ENCODE measurements around the gene ZNF562. TPM values are rescaled to one million over a fixed set of nuclear protein-coding genes. Genes with fewer than 3 reads are reported as not detected.
"Not testable (repeated sequence)": the region's sequence is repeated elsewhere in the genome, so short reads cannot be mapped to it uniquely, and the experiment has no call there.

The ZNF562 gene
- total RNA-seq (2014; rRNA removed; shearing (Covaris generic)) = 14.2 and 27.3 TPM in 2 replicates

DNA sequence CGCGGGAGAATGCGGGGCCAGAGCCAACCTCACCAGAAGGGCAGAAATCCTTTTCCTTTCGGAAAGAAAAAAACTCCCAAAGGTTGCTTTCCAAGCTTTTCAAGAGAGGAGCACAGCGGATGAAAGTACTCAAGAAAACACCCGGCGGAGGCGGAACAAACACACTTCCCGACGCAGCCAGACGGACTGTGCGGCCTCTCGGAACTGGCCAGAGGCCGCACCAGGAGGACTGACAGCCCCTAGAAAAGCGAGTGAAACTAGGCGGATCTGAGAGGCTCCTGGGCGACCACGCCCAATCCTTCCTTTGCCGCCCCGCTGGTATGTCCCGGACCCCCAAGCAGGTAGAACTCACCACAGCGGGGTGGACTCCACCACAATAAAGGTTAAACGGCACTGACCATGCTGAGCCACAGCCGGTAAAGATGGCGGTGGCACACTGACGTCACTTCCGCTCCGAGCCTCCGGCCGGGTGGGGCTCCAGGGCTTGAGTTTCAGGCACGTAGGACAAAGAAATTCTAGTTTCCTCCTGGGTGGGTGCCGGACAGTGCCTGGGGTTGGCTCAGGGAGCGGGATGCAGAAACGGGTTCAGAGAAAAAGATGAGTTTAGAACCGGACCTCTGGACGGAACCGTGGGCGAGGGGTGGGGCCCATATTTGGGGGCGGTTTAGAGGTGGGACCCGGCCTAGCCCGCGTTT lies at the start of gene ZNF562:
TSS of gene ZNF562 (minus strand) at position 438 of the 695 bp plus-strand sequence. CDS start 14,356 bp downstream, outside the sequence.
- peak; percentile 86 for DNase-seq (ENCODE audit: low spot score)

DNA sequence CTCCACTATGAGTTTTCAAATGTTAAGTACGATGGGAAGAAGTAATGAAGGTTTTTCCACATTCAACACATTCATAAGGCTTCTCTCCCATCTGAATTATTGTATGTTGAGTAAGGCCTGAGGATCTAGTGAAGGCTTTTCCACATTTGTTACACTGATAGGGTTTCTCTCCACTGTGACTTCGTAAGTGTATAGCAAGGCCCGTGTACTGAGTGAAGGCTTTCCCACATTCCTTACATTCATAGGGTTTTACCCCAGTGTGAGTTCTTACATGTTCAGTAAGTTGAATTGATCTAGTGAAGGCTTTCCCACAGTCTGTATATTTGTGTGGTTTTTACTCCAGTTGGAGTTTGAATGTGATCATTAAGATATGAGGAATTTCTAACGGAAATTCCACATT lies 49.3 kb upstream of the ZNF562 start:
- DNase-seq (ENCODE audit: low spot score) = no peak

DNA sequence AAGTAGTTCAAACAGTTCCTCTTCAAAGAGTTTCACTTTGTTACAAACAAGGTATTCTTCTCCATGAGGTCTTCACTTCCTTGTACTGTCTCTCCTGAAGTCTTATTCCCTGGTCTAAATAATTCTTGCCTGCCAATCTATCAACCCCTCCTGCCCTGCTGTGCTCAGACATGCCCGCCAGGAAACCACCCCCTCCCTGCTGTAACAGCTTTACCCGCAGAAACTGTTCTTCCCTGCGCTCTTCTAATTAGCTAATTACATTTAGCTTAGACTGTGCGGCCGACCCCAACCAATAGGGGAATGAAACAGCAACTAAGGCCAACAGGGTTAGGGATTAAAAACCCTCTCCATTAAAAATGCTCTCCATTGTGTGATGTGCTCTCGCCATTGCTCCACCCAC lies 47.0 kb upstream of the ZNF562 start:
- DNase-seq (ENCODE audit: low spot score) = no peak

DNA sequence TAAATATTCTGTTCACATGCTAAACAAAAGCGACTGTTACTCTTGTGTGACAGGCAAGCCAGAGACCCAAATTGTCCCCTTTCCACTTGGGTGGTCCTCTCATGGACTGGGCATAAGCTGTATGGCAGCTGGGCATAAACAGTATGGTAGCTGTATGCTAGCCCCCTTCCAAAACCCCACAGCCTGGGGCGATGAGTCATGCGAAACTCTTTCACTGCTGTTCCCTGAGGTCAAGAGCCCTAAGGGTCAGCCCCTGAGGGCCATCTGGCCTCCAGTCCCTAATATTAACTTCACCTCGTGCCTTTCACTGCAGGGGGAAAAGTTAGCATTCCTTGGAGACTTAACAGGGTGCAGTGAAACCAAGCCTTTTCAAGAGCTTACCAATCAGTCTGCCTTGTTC lies 45.6 kb upstream of the ZNF562 start:
- DNase-seq (ENCODE audit: low spot score) = no peak

DNA sequence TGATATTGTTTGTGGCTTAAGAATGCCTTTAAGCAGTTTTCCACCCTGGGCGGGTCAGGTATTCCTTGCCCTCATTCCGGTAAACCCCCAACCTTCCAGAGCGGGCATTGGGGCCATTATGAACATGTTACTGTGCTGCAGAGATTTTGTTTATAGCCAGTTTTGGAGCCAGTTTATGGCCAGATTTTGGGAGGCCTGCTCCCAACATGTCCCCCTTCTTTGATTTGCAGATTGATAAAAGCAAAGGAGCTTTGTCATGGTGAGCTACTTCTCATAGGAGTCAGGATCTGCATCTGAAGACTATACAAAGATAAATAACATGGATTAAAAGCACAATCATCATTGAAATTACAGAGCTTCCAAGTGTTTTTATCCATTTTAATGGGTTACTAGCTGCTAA lies 36.9 kb upstream of the ZNF562 start:
- DNase-seq (ENCODE audit: low spot score) = no peak

DNA sequence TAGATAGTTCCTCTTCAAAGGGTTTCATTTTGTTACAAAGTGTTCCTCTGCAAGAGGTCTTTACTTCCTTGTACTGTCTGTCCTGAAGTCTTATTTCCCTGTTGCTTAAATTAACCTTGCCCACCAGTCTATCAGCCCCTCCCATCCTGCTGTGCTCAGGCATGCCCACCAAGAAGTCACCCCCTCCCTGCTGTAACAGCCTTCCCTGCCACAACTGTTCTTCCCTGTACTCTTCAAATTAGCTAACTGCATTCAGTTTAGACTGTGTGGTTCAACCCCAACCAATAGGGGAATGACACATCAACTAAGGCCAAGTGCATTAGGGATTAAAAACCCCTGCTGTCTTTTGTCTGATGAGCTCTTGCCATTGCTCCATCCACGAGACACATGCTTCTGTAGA lies 34.4 kb upstream of the ZNF562 start:
- DNase-seq (ENCODE audit: low spot score) = no peak

DNA sequence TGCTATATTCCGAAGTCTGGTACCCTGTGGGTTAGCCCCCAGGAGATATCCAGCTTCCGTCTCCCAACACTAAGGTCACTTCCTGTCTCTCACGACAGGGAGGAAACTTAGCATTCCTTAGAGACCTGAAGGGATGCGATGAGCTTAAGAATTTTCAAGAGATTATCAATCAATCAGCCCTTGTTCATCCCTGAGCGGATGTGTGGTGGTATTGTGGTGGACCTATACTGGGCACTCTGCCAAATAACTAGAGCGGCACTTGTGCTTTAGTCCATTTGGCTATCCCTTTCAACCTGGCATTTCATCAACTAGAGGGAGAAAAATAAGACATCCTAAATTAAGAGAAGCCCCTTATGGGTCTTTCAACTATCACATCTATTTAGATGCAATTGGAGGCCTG lies 30.9 kb upstream of the ZNF562 start:
- no peak for DNase-seq (ENCODE audit: low spot score)

DNA sequence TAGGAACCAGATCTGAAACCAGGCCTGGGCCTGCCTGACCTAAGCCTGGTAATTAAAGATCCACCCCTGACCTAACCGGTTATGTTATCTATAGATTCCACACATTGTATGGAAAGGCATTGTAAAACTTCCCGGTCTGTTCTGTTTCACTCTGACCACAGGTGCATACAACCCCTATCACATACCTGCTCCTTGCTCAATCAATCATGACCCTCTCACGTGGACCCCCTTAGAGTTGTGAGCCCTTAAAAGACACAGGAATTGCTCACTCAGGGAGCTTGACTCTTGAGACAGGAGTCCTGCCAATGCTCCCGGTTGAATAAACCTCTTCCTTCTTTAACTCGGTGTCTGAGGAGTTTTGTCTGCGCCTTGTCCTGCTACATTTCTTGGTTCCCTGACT lies 27.3 kb upstream of the ZNF562 start:
- DNase-seq (ENCODE audit: low spot score) = peak; percentile 2

DNA sequence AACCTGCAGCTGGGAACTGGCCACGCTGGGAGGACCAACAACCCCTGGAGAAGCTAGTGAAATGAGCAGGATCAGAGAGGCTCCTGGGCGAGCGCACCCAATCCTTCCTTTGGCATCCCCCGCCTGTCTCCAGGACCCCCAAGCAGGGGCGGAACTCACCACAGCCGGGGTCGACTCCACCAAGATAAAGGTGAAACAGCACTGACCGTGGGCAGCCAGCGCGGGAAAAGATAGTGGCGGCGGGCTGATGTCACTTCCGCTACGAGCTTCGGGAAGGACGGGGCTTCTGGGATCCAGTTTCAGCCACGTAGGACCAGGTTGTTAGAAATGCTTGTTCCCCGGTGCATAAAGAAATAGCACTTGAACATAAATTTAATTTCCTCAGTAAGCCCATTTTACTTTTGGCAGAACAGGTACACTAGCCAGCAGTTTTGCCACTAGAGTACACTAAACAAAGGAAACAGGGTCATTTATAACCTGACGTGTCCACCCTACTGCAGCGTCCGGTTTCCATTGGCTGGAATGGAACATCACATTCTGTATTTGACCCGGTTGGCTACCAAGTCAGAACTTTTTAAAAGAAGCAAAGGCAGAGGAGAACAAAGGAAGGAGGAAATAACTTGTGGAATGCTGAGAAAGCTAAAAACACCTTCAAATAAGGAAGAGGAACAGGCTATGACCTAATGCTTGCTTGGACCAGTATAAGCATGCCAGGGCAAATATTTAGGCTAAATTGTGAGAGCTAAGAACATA lies 25.5 kb upstream of the ZNF562 start:
- no peak for DNase-seq (ENCODE audit: low spot score)

DNA sequence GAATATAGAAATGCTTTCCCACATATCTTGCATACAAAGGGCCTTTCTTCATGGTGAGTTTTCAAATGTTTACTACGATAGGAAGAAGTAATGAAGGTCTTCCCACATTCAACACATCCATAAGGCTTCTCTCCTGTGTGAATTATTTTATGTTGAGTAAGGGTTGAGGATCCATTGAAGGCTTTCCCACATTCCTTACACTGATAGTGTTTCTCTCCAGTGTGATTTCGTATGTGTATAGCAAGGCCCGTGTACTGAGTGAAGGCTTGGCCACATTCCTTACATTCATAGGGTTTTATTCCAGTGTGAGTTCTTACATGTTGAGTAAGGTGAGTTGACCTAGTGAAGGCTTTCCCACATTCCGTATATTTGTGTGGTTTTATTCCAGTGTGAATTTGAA lies 15.4 kb upstream of the ZNF562 start:
- DNase-seq (ENCODE audit: low spot score) = not testable (repeated sequence)

DNA sequence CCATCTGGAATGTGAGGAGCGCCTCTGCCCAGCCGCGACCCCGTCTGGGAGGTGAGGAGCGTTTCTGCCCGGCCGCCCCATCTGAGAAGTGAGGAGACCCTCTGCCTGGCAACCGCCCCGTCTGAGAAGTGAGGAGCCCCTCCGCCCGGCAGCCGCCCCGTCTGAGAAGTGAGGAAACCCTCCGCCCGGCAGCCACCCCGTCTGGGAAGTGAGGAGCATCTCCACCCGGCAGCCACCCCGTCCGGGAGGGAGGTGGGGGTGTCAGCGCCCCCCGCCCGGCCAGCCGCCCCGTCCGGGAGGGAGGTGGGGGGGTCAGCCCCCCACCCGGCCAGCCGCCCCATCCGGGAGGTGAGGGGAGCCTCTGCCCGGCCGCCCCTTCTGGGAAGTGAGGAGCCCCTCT lies 5.1 kb upstream of the ZNF562 start:
- not testable (repeated sequence) for DNase-seq (ENCODE audit: low spot score)

DNA sequence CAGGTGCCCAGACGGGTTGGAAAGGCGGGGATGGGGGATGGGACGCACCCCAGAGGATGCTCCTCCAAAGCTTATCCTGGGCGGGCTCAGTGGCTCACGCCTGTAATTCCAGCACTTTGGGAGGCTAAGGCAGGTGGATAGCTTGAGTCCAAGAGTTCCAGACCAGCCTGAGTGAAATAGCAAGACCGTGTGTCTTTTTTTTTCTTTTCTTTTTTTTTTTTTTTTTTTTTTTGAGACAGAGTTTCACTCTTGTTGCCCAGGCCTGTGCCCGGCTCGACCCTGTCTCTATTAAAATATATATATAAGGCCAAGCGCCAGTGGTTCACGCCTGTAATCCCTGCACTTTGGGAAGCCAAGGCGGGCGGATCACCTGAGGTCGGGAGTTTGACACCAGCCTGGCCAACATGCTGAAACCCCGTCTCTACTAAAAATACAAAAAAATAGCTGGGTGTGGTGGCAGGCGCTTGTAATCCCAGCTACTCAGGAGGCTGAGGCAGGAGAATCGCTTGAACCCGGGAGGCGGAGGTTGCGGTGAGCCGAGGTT lies 530 bp upstream of the ZNF562 start:
- not testable (repeated sequence) for DNase-seq (ENCODE audit: low spot score)

DNA sequence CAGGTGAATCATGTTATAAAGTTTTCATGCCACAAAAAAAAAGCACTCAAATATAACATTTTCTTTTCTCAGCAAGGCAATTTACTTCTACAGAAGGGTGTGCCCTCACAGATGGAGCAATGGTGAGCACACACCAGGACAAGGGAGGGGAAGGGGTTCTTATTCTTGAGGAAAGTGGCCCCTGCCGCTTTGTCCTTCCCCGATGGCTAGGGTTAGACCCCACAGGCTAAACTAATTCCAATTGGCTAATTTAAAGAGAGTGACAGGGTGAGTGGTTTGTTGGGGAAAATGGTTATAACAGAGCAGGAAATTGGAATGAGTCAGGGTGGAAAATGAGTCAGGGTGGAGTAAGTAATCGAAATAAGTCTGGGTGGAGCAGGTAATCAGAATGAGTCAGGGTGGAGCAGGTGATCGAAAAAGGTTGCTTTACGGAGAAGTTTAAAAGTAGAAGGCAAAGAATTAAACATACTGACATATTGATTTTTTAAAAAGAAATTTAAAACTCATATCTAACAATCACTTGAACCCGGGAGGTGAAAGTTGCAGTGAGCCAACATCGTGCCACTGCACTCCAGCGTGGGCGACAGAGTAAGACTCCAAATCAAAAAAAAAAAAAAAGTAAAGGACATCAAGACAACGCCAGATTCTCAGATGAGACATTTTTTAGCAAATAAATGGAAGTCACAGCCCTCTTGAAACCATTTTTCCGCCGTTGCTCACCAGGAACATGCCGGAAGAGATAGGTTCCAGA lies 813 bp downstream of the ZNF562 start:
- peak; percentile 20 for DNase-seq (ENCODE audit: low spot score)

DNA sequence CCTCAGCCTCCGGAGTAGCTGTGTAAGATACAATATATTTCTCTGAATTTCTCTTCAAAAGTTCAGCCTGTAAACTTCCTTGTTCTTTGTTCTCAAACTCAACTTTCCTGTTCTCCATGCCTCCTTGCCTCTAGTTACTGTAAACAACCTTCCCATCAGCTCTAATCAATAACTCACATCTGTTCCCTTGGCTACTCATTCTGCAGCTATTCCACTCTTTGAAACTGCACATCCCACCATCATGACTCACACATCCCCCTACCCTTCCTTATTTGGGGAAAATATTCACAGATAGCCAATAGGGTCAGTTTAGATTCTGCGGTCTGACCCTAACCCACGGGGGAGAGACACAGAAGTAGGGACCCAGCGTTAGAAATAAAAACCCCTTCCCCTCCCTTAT lies 2.0 kb downstream of the ZNF562 start:
- no peak for DNase-seq (ENCODE audit: low spot score)

DNA sequence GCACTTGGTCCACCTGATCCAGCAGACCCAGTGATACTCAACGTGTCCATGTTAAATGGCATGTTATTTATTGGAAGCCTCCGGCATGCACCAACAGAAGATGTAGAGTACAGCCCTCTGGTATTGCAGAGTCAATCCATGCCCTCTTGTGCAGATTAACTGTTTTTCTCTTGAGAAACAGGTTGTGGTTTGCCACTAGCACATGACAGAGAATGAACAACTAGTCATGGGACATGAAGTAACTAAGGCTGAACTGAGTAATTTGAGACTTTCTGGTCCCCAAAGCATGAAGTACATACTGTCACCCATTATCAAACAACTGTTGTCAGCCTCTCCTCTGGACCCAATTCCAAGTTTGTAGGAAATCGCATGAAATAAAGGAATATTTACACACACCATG lies 3.2 kb downstream of the ZNF562 start:
- DNase-seq (ENCODE audit: low spot score) = no peak

DNA sequence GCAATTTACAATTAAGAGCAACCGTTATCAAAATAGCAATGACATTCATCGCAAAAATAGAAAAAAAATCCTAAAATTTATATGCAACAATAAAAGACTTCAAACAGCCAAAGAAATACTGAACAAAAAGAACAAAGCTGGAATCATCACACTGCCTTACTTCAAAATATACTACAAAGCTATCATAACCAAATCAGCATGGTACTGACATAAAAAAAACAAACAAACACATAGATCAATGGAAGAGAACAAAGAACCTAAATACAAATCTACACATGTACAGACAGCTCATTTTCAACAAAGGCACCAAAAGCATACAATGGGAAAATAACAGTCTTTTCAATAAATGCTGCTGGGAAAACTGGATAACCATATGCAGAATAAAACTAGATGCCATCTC lies 6.4 kb downstream of the ZNF562 start:
- DNase-seq (ENCODE audit: low spot score) = no peak

DNA sequence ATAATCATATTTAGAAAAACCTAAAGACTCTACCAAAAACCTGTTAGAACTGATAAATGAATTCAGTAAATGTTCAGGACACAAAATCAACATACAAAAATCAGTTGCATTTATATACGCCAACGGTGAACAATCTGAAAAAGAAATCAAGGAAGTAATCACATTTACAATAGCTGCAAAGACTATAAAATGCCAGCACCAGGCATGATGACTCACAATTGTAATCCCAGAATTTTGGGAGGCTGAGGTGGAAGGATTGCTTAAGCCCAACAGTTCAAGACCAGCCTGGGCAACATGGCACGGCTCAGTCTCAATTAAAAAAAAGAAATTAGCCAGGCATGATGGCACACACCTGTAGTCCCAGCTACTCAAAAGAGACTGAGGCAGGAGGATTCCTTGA lies 7.0 kb downstream of the ZNF562 start:
- DNase-seq (ENCODE audit: low spot score) = no peak

DNA sequence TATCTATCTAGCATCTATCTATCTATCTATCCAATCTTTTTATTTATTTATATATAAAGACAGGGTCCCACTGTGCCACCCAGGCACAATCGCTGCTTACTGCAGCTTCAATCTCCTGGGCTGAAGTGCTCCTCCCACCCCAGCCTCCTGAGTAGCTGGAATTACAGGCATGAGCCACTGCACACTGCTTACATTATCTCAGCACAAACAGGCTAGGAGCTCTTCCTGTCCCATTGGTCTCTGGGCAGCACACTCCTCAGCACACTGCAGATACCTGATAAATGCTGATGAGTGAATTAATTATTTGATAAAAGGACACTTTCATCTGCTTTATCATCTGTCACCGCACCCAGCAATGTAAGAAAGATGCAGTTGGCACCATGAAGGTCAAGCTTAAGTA lies 16.1 kb downstream of the ZNF562 start:
- DNase-seq (ENCODE audit: low spot score) = no peak

DNA sequence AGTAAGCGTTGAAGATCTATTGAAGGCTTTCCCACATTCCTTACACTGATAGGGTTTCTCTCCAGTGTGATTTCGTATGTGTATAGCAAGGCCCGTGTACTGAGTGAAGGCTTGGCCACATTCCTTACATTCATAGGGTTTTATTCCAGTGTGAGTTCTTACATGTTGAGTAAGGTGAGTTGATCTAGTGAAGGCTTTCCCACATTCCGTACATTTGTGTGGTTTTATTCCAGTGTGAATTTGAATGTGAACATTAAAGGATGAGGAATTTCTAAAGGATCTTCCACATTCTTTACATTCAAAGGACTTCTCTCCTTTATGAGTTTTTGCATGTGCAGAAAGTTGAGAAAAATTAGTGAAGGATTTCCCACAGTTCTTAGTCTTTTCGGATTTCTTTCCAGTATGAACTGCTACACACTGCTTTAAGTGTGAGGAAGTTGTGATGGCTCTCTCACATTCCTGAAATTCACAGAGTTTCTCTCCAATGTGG lies 21.8 kb downstream of the ZNF562 start:
- DNase-seq (ENCODE audit: low spot score) = not testable (repeated sequence)

DNA sequence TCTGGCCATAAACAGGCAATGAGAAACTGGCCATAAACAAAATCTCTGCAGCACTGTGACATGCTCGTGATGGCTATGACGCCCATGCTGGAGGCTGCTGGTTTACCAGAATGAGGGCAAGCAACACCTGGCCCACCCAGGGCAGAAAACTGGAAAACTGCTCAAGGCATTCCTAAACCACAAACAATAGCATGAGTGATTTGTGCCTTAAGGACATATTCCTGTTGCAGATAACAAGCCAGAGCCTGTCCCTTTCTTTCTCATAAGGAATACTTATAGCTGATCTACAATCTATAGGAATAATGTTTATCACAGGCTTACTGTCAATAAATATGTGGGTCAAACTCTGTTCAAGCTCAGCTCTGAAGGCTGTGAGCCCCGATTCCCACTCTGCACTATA lies 23.4 kb downstream of the ZNF562 start:
- not testable (repeated sequence) for DNase-seq (ENCODE audit: low spot score)

DNA sequence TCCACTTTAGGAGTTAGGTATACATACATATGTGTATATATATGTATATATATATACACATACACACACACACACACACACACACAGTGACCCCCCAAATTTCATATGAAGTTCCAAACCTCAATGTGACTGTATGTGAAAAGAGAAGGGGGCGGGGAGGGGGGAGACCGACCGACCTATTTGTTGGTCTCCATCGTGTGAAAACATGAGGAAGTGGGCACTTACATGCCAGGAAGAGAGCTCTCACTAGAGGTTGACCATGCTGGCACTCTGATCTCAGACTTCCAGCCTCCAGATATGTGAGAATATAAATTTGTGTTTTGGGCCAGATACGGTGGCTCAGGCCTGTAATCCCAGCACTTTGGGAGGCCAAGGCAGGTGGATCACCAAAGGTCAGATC lies 24.6 kb downstream of the ZNF562 start:
- DNase-seq (ENCODE audit: low spot score) = no peak

DNA sequence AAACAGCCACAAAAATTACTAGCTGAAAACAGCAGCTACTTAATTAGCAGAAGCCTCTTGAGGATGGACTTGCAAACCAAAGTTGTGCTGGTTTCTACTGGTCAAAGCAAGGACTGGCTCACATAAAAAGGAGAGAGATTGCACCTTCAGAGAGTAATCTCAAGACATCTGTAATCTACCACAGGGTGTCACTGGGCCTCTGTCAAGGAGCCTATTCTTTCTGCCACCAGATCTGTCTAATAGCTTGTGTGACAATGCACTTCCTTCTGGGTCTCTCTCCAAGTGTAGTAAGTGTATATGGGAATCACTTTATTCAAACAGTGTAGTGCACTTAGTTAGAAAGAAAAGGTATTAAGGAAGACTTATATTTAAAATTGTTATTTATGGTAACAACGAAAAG lies 29.4 kb downstream of the ZNF562 start:
- peak; percentile 6 for DNase-seq (ENCODE audit: low spot score)
